CD8-positive, alpha-beta memory T cell (primary cell): ENCODE results near the gene PLCG2. TPM values are rescaled to one million over a fixed set of nuclear protein-coding genes. Genes with fewer than 3 reads are reported as not detected.
A peak's percentile ranks its signal among the peaks of the same experiment; 100 is the strongest.

ENCODE experiments used
- CTCF ChIA-PET: fragments of 350-600 bp; sonication (Branson Sonifier 250); formaldehyde crosslinking; loops from one replicate; lab custom pipeline; 2021; ENCODE audit warnings: antibody characterized with exemption; lab: Charles Lee
- POLR2A ChIA-PET: fragments of 350-600 bp; sonication (Branson Sonifier 250); formaldehyde crosslinking; loops from one replicate; lab custom pipeline; 2021; ENCODE audit warnings: antibody characterized with exemption; lab: Charles Lee
- DNase-seq, 5 donors: peaks; one replicate each; pipeline versions ENCODE4 v3.0.0 to v3.0.0-alpha.2; 2020 to 2022; ENCODE audit warnings: mixed read lengths in 1 of 5
- H3K27ac ChIP-seq: one replicate; pipeline ENCODE4 v1.7.0; 2013; ENCODE audit warnings: low read depth, mild to moderate bottlenecking, low read length, moderate library complexity
- H3K27me3 ChIP-seq: 2 replicates; pipeline ENCODE4 v1.7.0; 2013; ENCODE audit warnings: low read length, mild to moderate bottlenecking; ENCODE audit not compliant: insufficient read depth, poor library complexity, severe bottlenecking
- H3K36me3 ChIP-seq: 2 replicates; pipeline ENCODE4 v1.7.0; 2013; ENCODE audit warnings: mild to moderate bottlenecking, low read length, moderate library complexity; ENCODE audit not compliant: insufficient read depth
- H3K4me1 ChIP-seq: 2 replicates; pipeline ENCODE4 v1.7.0; 2013; ENCODE audit warnings: mild to moderate bottlenecking, low read length, moderate library complexity; ENCODE audit not compliant: insufficient read depth
- H3K4me3 ChIP-seq: 2 replicates; pipeline ENCODE4 v1.7.0; 2013; ENCODE audit warnings: mild to moderate bottlenecking, low read length
- H3K9me3 ChIP-seq: 2 replicates; pipeline ENCODE4 v1.7.0; 2013; ENCODE audit warnings: mild to moderate bottlenecking, low read length
- H3K27ac Mint-ChIP-seq, 8 donors: one replicate each; pipeline ENCODE4 v1.8.0; 2020 to 2021; ENCODE audit warnings: mixed read lengths in 8 of 8, mild to moderate bottlenecking in 6 of 8, inconsistent platforms in 3 of 8, moderate library complexity in 3 of 8
- H3K27me3 Mint-ChIP-seq, 2 donors: one replicate each; pipeline ENCODE4 v1.8.0; 2020 to 2021; ENCODE audit warnings: mixed read lengths in 2 of 2, mild to moderate bottlenecking in 1 of 2, moderate library complexity in 1 of 2
- H3K36me3 Mint-ChIP-seq, 3 donors: one replicate each; pipeline ENCODE4 v1.8.0; 2020 to 2021; ENCODE audit warnings: mixed read lengths in 3 of 3, inconsistent platforms in 1 of 3, mild to moderate bottlenecking in 1 of 3
- H3K4me1 Mint-ChIP-seq, 3 donors: one replicate each; pipeline ENCODE4 v1.8.0; 2020 to 2021; ENCODE audit warnings: mixed read lengths in 3 of 3, inconsistent platforms in 1 of 3, mild to moderate bottlenecking in 1 of 3
- H3K4me3 Mint-ChIP-seq, 7 donors: one replicate each; pipeline ENCODE4 v1.8.0; 2020 to 2021; ENCODE audit warnings: mixed read lengths in 7 of 7, mild to moderate bottlenecking in 6 of 7, moderate library complexity in 4 of 7, inconsistent platforms in 2 of 7
- H3K9me3 Mint-ChIP-seq, 5 donors: one replicate each; pipeline ENCODE4 v1.8.0; 2020 to 2022; ENCODE audit warnings: mixed read lengths in 5 of 5, mild to moderate bottlenecking in 3 of 5, moderate library complexity in 2 of 5, inconsistent platforms in 1 of 5
- polyA plus RNA-seq: library from polyadenylated mRNA; unstranded; fragments of 300-500 nt; fragmentation: Illumina TruSeq; gene quantifications from one replicate; pipeline ENCODE4 v1.2.3, GENCODE V29; 2021
- total RNA-seq, 2 experiments: library from RNA; stranded (reverse); gene quantifications; one replicate each; pipeline ENCODE4 v1.2.3, GENCODE V29; 2021

Gene PLCG2
- total and polyA plus RNA-seq, 3 experiments from 2014 or later: 5.4 to 16.2 (median 14.2) TPM

GRCh38 chr16:81901484-81901883 is 122.4 kb downstream of the PLCG2 start:
- Histone ChIP-seq H3K4me3 (no peak overlapping the region), H3K4me1 (no peaks in the 10 kb centered on the region), H3K27me3 (no peaks in the 10 kb centered on the region), H3K9me3 (no peaks in the 10 kb centered on the region), H3K27ac (no peak overlapping the region), H3K36me3 (no peaks in the 10 kb centered on the region)
- Mint-ChIP-seq H3K27me3 (no peaks in the 10 kb centered on the region), H3K4me1 (no peaks in the 10 kb centered on the region), H3K27ac (no peak overlapping the region), H3K4me3 (no peak overlapping the region), H3K9me3 (no peaks in the 10 kb centered on the region), H3K36me3 (peaks cover 0 to 67% (median 8%) of the 10 kb centered on the region in 3 donors)
- ChIA-PET POLR2A (no interaction called here), CTCF (interaction anchor here (1.0 to 1.4 kb wide), 3 partner anchors 9 to 27 kb away, joined by 3 to 5 read pairs (median 3); no protein-coding TSS in a partner anchor)
- no peak for DNase-seq

- Mint-ChIP-seq H3K27me3 (no peaks in the 10 kb centered on the region), H3K4me1 (no peaks in the 10 kb centered on the region), H3K4me3 (no peak overlapping the region), H3K9me3 (no peaks in the 10 kb centered on the region), H3K27ac (no peak overlapping the region), H3K36me3 (peaks cover 0 to 62% (median 8%) of the 10 kb centered on the region in 3 donors)
- H3K27ac ChIP-seq: no peak overlapping the region
- H3K27me3 ChIP-seq: no peaks in the 10 kb centered on the region
- no peak for DNase-seq
- no peaks in the 10 kb centered on the region for H3K36me3 ChIP-seq
- no peaks in the 10 kb centered on the region for H3K9me3 ChIP-seq
- H3K4me3 ChIP-seq: no peak overlapping the region
- CTCF ChIA-PET: interaction anchor here (1.0 to 1.4 kb wide), 4 partner anchors 10 to 28 kb away, joined by 3 to 5 read pairs (median 3); no protein-coding TSS in a partner anchor
- POLR2A ChIA-PET: no interaction called here
- no peaks in the 10 kb centered on the region for H3K4me1 ChIP-seq
Measured at GRCh38 chr16:81902025-81902424, 122.9 kb downstream of the PLCG2 start.

- no peak overlapping the region for H3K4me3 Mint-ChIP-seq
- Histone ChIP-seq H3K4me3 (no peak overlapping the region), H3K4me1 (no peaks in the 10 kb centered on the region), H3K36me3 (no peaks in the 10 kb centered on the region), H3K27me3 (no peaks in the 10 kb centered on the region), H3K9me3 (no peaks in the 10 kb centered on the region), H3K27ac (no peak overlapping the region)
- DNase-seq: no peak
- no peaks in the 10 kb centered on the region for H3K9me3 Mint-ChIP-seq
- H3K27ac Mint-ChIP-seq: peak overlapping the region in 2 of 8 donors; percentile 17 to 78
- POLR2A ChIA-PET: no interaction called here
- H3K27me3 Mint-ChIP-seq: no peaks in the 10 kb centered on the region
- CTCF ChIA-PET: no interaction called here
- H3K4me1 Mint-ChIP-seq: no peaks in the 10 kb centered on the region
- H3K36me3 Mint-ChIP-seq: peaks cover 0 to 65% (median 8%) of the 10 kb centered on the region in 3 donors
Measured at GRCh38 chr16:81904320-81904719, 125.2 kb downstream of the PLCG2 start.

GRCh38 chr16:81905277-81905676 is 126.2 kb downstream of the PLCG2 start:
- POLR2A ChIA-PET: no interaction called here
- no peak overlapping the region for H3K4me3 ChIP-seq
- CTCF ChIA-PET: no interaction called here
- H3K27me3 ChIP-seq: no peaks in the 10 kb centered on the region
- Mint-ChIP-seq H3K4me3 (no peak overlapping the region), H3K27ac (no peak overlapping the region), H3K36me3 (peaks cover 0 to 59% (median 8%) of the 10 kb centered on the region in 3 donors), H3K9me3 (no peaks in the 10 kb centered on the region), H3K4me1 (no peaks in the 10 kb centered on the region), H3K27me3 (no peaks in the 10 kb centered on the region)
- H3K36me3 ChIP-seq: no peaks in the 10 kb centered on the region
- no peaks in the 10 kb centered on the region for H3K9me3 ChIP-seq
- DNase-seq: no peak
- H3K4me1 ChIP-seq: no peaks in the 10 kb centered on the region
- H3K27ac ChIP-seq: no peak overlapping the region

GRCh38 chr16:81907681-81908080 is 128.6 kb downstream of the PLCG2 start:
- H3K36me3 ChIP-seq: no peaks in the 10 kb centered on the region
- peaks cover 0 to 51% (median 8%) of the 10 kb centered on the region in 3 donors for H3K36me3 Mint-ChIP-seq

GRCh38 chr16:81908466-81909262 is 129.6 kb downstream of the PLCG2 start:
- H3K36me3 ChIP-seq: no peaks in the 10 kb centered on the region

More at GRCh38 chr16:81907681-81908080, 128.6 kb downstream of the PLCG2 start:
- POLR2A ChIA-PET: no interaction called here
- Mint-ChIP-seq H3K4me3 (no peak overlapping the region), H3K9me3 (no peaks in the 10 kb centered on the region), H3K4me1 (no peaks in the 10 kb centered on the region), H3K27ac (no peak overlapping the region), H3K27me3 (no peaks in the 10 kb centered on the region)
- Histone ChIP-seq H3K9me3 (no peaks in the 10 kb centered on the region), H3K4me1 (no peaks in the 10 kb centered on the region), H3K4me3 (no peak overlapping the region), H3K27me3 (no peaks in the 10 kb centered on the region), H3K27ac (no peak overlapping the region)
- CTCF ChIA-PET: no interaction called here
- DNase-seq: no peak

GRCh38 chr16:81910366-81910885 is 131.3 kb downstream of the PLCG2 start:
- H3K27ac Mint-ChIP-seq: no peak overlapping the region
- H3K4me1 Mint-ChIP-seq: no peaks in the 10 kb centered on the region
- Histone ChIP-seq H3K4me3 (no peak overlapping the region), H3K4me1 (no peaks in the 10 kb centered on the region), H3K27me3 (no peaks in the 10 kb centered on the region), H3K36me3 (no peaks in the 10 kb centered on the region), H3K27ac (no peak overlapping the region), H3K9me3 (no peaks in the 10 kb centered on the region)
- ChIA-PET POLR2A (no interaction called here), CTCF (no interaction called here)
- no peak for DNase-seq
- peaks cover 0 to 46% (median 0%) of the 10 kb centered on the region in 3 donors for H3K36me3 Mint-ChIP-seq
- no peaks in the 10 kb centered on the region for H3K9me3 Mint-ChIP-seq
- H3K27me3 Mint-ChIP-seq: no peaks in the 10 kb centered on the region
- no peak overlapping the region for H3K4me3 Mint-ChIP-seq

More at GRCh38 chr16:81908466-81909262, 129.6 kb downstream of the PLCG2 start:
- Mint-ChIP-seq H3K27ac (no peak overlapping the region), H3K27me3 (no peaks in the 10 kb centered on the region), H3K4me1 (no peaks in the 10 kb centered on the region), H3K9me3 (no peaks in the 10 kb centered on the region), H3K36me3 (peaks cover 0 to 49% (median 2%) of the 10 kb centered on the region in 3 donors), H3K4me3 (no peak overlapping the region)
- Histone ChIP-seq H3K9me3 (no peaks in the 10 kb centered on the region), H3K4me1 (no peaks in the 10 kb centered on the region), H3K27ac (no peak overlapping the region), H3K4me3 (no peak overlapping the region), H3K27me3 (no peaks in the 10 kb centered on the region)
- ChIA-PET POLR2A (no interaction called here), CTCF (no interaction called here)
- DNase-seq: no peak

GRCh38 chr16:81912395-81912794 is 133.3 kb downstream of the PLCG2 start:
- Histone ChIP-seq H3K27me3 (no peaks in the 10 kb centered on the region), H3K27ac (no peak overlapping the region), H3K4me1 (no peaks in the 10 kb centered on the region), H3K36me3 (no peaks in the 10 kb centered on the region), H3K4me3 (no peak overlapping the region), H3K9me3 (no peaks in the 10 kb centered on the region)
- ChIA-PET CTCF (no interaction called here), POLR2A (no interaction called here)
- Mint-ChIP-seq H3K4me1 (no peaks in the 10 kb centered on the region), H3K36me3 (peaks cover 0 to 40% (median 0%) of the 10 kb centered on the region in 3 donors), H3K9me3 (no peaks in the 10 kb centered on the region), H3K27ac (no peak overlapping the region), H3K27me3 (no peaks in the 10 kb centered on the region), H3K4me3 (no peak overlapping the region)
- DNase-seq: no peak
